NT2/D1 (cell line): ENCODE measurements around the gene TRIM46.

Experiments
- YY1 ChIP-seq: IDR thresholded peaks from 2 replicates; pipeline ENCODE4 v1.6.1; 2011; ENCODE audit not compliant: insufficient read length, insufficient read depth
- ZNF274 ChIP-seq: IDR thresholded peaks from 2 replicates; pipeline ENCODE4 v1.6.1; 2011; ENCODE audit warnings: mild to moderate bottlenecking, low read depth, low read length

GRCh38 chr1:155131285-155131684, 42.4 kb upstream of the TRIM46 start:
- no peak for TF ChIP-seq ZNF274
- TF ChIP-seq YY1 = no peak
